Coronary artery (tissue), 2 donors: ENCODE data around the gene RHOA.
"Not testable (repeated sequence)": the region's sequence is repeated elsewhere in the genome, so short reads cannot be mapped to it uniquely, and the experiment has no call there.

Source experiments
- DNase-seq: peaks from one replicate; pipeline ENCODE4 v3.0.0-alpha.2; 2017; ENCODE audit warnings: low spot score
- H3K27ac ChIP-seq, 2 donors: fragments of 200-600 bp; sonication (generic); one replicate each; pipeline ENCODE4 v1.5.1; 2016 to 2019
- H3K4me3 ChIP-seq: fragments of 200-600 bp; sonication (generic); 2 replicates; pipeline ENCODE4 v1.5.1; 2016; ENCODE audit warnings: mild to moderate bottlenecking, moderate library complexity
- CTCF ChIP-seq: fragments of 200-600 bp; sonication (generic); IDR thresholded peaks from one replicate; pipeline ENCODE4 v1.5.1; 2019; ENCODE audit warnings: antibody characterized with exemption

Gene RHOA

GRCh38 chr3:49370585-49371290 is 41.0 kb downstream of the RHOA start:
- DNase-seq = no peak
- Histone ChIP-seq H3K27ac (no peak overlapping the region), H3K4me3 (no peak overlapping the region)
- TF ChIP-seq CTCF = no peak

GRCh38 chr3:49362561-49362960 is 49.2 kb downstream of the RHOA start:
- no peak for DNase-seq
- Histone ChIP-seq H3K27ac (no peak overlapping the region), H3K4me3 (no peak overlapping the region)
- no peak for TF ChIP-seq CTCF

GRCh38 chr3:49359623-49360022 is 52.2 kb downstream of the RHOA start:
- peak overlapping the region in 1 of 2 donors; percentile 95 for H3K27ac ChIP-seq
- TF ChIP-seq CTCF = no peak
- H3K4me3 ChIP-seq = no peak overlapping the region
- DNase-seq = no peak

GRCh38 chr3:49358884-49359225 is 52.9 kb downstream of the RHOA start:
- DNase-seq = no peak
- no peak for TF ChIP-seq CTCF
- Histone ChIP-seq H3K4me3 (peak overlapping the region; percentile 85), H3K27ac (peak overlapping the region; percentile 87 to 95)

GRCh38 chr3:49358217-49358883 is 53.4 kb downstream of the RHOA start, which contains the start of gene GPX1:
TSS of gene GPX1 (minus strand) at chr3:49358353. CDS start at chr3:49358278, 75 bp downstream.
- Histone ChIP-seq H3K4me3 (peak within 1 kb of the TSS; percentile 85), H3K27ac (peak within 1 kb of the TSS; percentile 87 to 95)
- DNase-seq = peak; percentile 97
- TF ChIP-seq CTCF = no peak

GRCh38 chr3:49357443-49358216 is 54.1 kb downstream of the RHOA start:
- peak; percentile 86 for DNase-seq

GRCh38 chr3:49357095-49357442 is 54.7 kb downstream of the RHOA start:
- H3K27ac ChIP-seq = peak overlapping the region; percentile 87 to 95
- not testable (repeated sequence) for DNase-seq
- peak overlapping the region; percentile 85 for H3K4me3 ChIP-seq

More at GRCh38 chr3:49357443-49358216, 54.1 kb downstream of the RHOA start:
- H3K4me3 ChIP-seq = peak overlapping the region; percentile 85
- H3K27ac ChIP-seq = peak overlapping the region; percentile 87 to 95
